BLaER1 treated with 17β-estradiol and CSF1 and Interleukin-3, amounts not matched to agents 10 nM and 100 nM (cell line): ENCODE results near the gene MAP3K7.

Source experiments
- H3K27ac ChIP-seq, 11 experiments: shearing (Covaris generic); formaldehyde crosslinking; 2 replicates each; pipeline ENCODE4 v1.8.1; 2022
- H3K27me3 ChIP-seq, 11 experiments: shearing (Covaris generic); formaldehyde crosslinking; 2 replicates each; pipeline ENCODE4 v1.8.1; 2022
- H3K36me3 ChIP-seq, 11 experiments: shearing (Covaris generic); formaldehyde crosslinking; 2 replicates each; pipeline ENCODE4 v1.8.1; 2022
- H3K4me1 ChIP-seq, 10 experiments: shearing (Covaris generic); formaldehyde crosslinking; 2 replicates each; pipeline ENCODE4 v1.8.1; 2022
- H3K4me2 ChIP-seq, 11 experiments: shearing (Covaris generic); formaldehyde crosslinking; 2 replicates each; pipeline ENCODE4 v1.8.1; 2022
- H3K4me3 ChIP-seq, 10 experiments: shearing (Covaris generic); formaldehyde crosslinking; 2 replicates each; pipeline ENCODE4 v1.8.1; 2022
- H3K9ac ChIP-seq, 11 experiments: shearing (Covaris generic); formaldehyde crosslinking; 2 replicates each; pipeline ENCODE4 v1.8.1; 2022
- H3K9me3 ChIP-seq, 11 experiments: shearing (Covaris generic); formaldehyde crosslinking; replicated peaks in 1 of 11; 2 replicates each; pipeline ENCODE4 v1.8.1; 2022
- H4K20me1 ChIP-seq, 11 experiments: shearing (Covaris generic); formaldehyde crosslinking; 2 replicates each; pipeline ENCODE4 v1.8.1; 2022
- Cebpa-rat ChIP-seq, 11 experiments: shearing (Covaris generic); IDR thresholded peaks; 2 replicates each; pipeline ENCODE4 v1.8.1; 2022

Gene MAP3K7

DNA sequence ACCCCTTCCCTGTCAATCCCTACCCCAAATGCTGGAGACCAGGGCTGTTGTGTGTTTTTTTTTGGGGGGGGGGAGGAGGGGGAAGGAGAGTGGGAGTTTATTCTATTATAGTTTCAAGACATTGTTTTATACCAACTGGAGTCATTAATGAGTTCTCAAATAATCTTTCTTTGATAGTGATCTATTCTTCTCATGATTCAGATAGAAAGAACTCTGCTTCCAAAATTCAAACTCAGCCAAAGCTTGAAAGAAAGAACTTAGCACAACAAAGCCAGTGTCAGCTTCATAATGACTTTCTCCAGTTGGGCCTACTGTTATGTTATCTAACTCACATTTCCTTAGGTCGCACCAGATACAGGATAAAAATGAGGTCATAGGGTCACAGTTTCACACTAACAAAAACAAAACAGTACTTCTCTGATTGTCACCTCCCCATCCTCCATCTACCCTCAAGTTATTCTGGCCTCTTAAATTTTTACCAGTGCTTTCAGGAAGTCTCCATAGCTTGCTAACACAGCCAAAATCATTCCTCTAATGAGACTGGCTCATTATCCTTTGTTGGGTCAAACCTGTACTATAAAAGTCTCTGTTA lies 19.0 kb upstream of the MAP3K7 start:
- no peaks in the 10 kb centered on the region for H4K20me1 ChIP-seq
- H3K9ac ChIP-seq = no peak overlapping the region
- H3K4me2 ChIP-seq = no peak overlapping the region
- H3K4me1 ChIP-seq = peaks cover 0 to 5% (median 0%) of the 10 kb centered on the region in 10 experiments; a peak in 4 of 20 replicates
- H3K9me3 ChIP-seq = no peaks in the 10 kb centered on the region
- no peaks in the 10 kb centered on the region for H3K27me3 ChIP-seq
- TF ChIP-seq Cebpa-rat (IDR thresholded peaks at IDR 0.05) = no peak
- H3K27ac ChIP-seq = no peak overlapping the region
- H3K36me3 ChIP-seq = no peaks in the 10 kb centered on the region
- H3K4me3 ChIP-seq = no peak overlapping the region

DNA sequence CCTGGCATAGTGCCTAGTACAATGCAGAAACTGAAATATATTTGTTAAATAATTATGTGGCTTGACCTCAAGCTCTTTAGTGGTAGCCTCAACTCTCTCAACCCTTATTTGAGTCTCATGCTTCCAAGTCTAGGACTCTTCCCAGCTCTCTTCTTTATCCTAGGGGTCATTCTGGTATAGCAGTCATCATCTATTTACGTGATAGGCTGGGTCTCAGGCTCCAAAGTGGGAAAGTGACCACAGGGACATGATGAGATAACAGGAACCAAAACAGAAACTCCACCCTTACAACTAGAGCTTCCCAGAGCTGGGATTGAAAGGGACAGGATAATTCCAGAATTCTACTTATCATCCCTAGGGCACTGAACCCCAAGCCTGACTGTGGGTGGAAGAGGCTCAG lies 17.7 kb upstream of the MAP3K7 start:
- Histone ChIP-seq H3K9me3 (no peaks in the 10 kb centered on the region), H3K27ac (no peak overlapping the region), H4K20me1 (no peaks in the 10 kb centered on the region), H3K9ac (no peak overlapping the region), H3K4me1 (no peaks in the 10 kb centered on the region), H3K27me3 (no peaks in the 10 kb centered on the region), H3K36me3 (no peaks in the 10 kb centered on the region), H3K4me2 (no peak overlapping the region), H3K4me3 (no peak overlapping the region)
- no peak for TF ChIP-seq Cebpa-rat (IDR thresholded peaks at IDR 0.05)

DNA sequence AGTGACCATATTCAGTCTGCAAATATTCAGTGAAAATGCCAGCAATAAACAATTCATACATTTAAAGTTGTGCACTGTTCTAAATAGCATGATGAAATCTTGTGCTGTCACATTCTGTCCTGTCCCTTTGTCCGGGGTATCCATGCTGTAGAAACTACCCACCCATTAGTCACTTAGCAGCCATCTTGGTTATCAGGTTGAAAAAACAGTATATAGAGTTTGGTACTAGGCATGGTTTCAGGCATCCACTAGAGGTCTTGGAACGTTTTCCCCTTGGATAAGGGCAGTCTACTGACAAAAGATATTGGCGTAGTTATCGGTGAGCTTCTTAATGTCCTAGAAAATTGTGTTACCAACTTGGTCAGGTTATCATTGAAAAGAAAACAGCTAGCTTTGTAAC lies 12.3 kb upstream of the MAP3K7 start:
- Histone ChIP-seq H3K27me3 (no peaks in the 10 kb centered on the region), H3K4me2 (no peak overlapping the region), H3K4me1 (no peaks in the 10 kb centered on the region), H4K20me1 (no peaks in the 10 kb centered on the region), H3K4me3 (no peak overlapping the region), H3K27ac (no peak overlapping the region), H3K36me3 (no peaks in the 10 kb centered on the region), H3K9me3 (no peaks in the 10 kb centered on the region), H3K9ac (no peak overlapping the region)
- no peak for TF ChIP-seq Cebpa-rat (IDR thresholded peaks at IDR 0.05)

DNA sequence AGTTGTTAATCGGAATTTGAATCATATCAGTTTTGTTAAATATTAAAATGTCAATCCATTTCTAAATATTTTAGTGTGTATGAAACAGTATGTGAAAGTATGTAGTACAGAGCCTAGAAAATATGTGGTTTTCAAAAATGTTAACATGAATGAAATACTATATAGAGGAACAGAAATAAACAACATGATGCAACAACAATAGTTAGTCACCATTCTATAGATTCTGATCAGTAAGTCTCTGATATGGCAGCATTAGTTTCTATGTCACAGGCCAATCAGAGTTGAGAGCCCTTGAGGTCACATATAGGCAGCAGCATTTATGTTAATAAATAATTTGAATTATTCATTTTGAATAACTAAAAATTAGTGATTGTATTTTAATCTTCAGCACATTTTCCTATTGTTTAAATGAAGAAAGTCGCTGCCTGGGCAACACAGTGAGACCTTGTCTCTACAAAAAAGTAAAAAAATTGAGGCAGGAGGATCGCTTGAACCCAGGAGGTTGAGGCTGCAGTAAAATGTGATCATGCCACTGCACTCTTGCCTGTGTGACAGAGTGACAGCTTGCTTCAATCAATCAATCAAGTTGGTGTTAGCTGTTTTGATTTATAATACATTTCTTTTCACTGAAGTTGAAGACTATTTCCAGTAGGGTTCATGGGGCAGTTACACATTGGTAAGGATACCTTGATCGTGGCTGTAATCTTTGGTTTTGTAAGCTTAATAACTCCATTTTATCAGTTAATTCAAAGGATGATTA lies 11.5 kb upstream of the MAP3K7 start:
- no peak overlapping the region for H3K4me3 ChIP-seq
- TF ChIP-seq Cebpa-rat (IDR thresholded peaks at IDR 0.05) = no peak
- no peak overlapping the region for H3K4me2 ChIP-seq
- no peak overlapping the region for H3K9ac ChIP-seq
- H3K27me3 ChIP-seq = no peaks in the 10 kb centered on the region
- H4K20me1 ChIP-seq = no peaks in the 10 kb centered on the region
- no peaks in the 10 kb centered on the region for H3K36me3 ChIP-seq
- H3K4me1 ChIP-seq = no peaks in the 10 kb centered on the region
- H3K9me3 ChIP-seq = no peaks in the 10 kb centered on the region
- no peak overlapping the region for H3K27ac ChIP-seq

DNA sequence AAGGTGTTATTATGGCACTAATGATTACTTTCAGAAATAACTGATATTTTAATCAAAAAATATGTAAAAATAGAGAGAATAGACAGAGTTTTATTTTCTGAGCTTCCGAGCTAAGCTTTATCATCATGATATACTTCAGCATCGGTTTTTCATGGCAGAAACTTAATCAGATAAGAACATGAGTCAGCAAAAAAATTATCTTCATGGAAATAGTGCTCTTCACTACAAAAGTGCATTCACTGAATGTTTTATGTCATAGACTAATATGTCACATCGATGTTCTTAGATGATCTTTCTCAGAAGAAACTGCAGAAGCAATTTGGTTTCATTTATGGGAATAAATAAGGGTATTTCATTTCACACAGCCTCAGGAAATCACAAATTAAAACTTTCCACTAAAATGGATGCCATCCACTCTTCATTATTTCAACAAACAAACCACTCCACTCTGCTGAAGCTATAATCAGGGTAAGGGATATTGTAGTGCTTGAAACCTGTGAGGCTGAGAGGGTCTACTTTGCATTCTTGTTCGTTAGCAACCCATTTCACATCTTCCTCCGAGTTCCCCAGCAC lies 10.2 kb upstream of the MAP3K7 start:
- no peaks in the 10 kb centered on the region for H3K9me3 ChIP-seq
- H3K4me1 ChIP-seq = no peaks in the 10 kb centered on the region
- no peak overlapping the region for H3K27ac ChIP-seq
- H3K9ac ChIP-seq = no peak overlapping the region
- H3K4me2 ChIP-seq = no peak overlapping the region
- no peaks in the 10 kb centered on the region for H4K20me1 ChIP-seq
- no peaks in the 10 kb centered on the region for H3K27me3 ChIP-seq
- H3K36me3 ChIP-seq = no peaks in the 10 kb centered on the region
- no peak for TF ChIP-seq Cebpa-rat (IDR thresholded peaks at IDR 0.05)
- H3K4me3 ChIP-seq = no peak overlapping the region

DNA sequence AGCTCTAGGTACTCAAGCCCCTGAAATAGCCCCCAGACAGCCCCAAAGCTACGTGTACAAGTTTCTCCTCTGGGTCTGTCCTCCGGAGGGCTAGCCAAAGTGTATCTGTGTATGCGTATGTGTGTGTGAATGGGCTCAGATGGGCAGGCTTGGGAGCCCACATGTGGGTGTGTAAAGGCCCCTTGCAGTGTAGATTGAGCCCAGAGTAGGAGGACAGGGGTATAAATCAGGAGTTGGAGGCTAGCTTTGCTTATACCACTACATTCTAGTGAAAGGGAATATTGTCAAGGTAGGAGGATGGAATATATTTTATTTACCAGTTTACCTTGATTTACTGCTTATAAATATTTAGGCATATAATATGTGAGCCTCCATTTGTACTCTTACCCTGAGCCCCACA lies 9.0 kb upstream of the MAP3K7 start:
- H3K27me3 ChIP-seq = no peaks in the 10 kb centered on the region
- no peak for TF ChIP-seq Cebpa-rat (IDR thresholded peaks at IDR 0.05)

DNA sequence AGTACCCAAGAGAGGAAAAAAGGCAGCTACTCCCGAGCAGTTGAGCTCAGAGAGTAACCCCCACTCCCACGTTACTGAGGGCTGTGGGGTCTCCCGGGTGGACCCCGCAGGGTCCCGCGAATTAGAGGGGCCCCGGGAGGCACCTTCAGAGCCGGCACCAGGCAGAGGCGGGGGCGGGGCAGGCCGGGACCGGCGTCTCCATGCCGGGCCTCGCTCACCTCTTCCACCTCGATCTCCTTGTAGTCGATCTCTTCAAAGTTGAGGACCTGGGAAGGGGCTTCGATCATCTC lies 381 bp downstream of the MAP3K7 start:
- Histone ChIP-seq H3K4me1 (peaks cover 10 to 28% (median 19%) of the 10 kb centered on the region in 10 experiments; a peak in 17 of 20 replicates), H3K9ac (peak overlapping the region; percentile 89 to 97 (median 93)), H3K4me2 (peak overlapping the region in 7 of 11 experiments; percentile 2 to 69 (median 19); a peak in 4 of 22 replicates), H3K9me3 (no peaks in the 10 kb centered on the region), H3K27ac (peak overlapping the region; percentile 84 to 96 (median 91)), H3K36me3 (no peaks in the 10 kb centered on the region), H3K27me3 (no peaks in the 10 kb centered on the region), H4K20me1 (peaks cover 5 to 37% (median 27%) of the 10 kb centered on the region in 11 experiments; a peak in 16 of 22 replicates), H3K4me3 (peak overlapping the region; percentile 85 to 93 (median 87))
- no peak for TF ChIP-seq Cebpa-rat (IDR thresholded peaks at IDR 0.05)

More for the DNA sequence above, 9.0 kb upstream of the MAP3K7 start:
- no peak overlapping the region for H3K4me3 ChIP-seq
- H3K36me3 ChIP-seq = no peaks in the 10 kb centered on the region
- H3K4me1 ChIP-seq = no peaks in the 10 kb centered on the region
- no peak overlapping the region for H3K9ac ChIP-seq
- no peak overlapping the region for H3K27ac ChIP-seq
- H4K20me1 ChIP-seq = no peaks in the 10 kb centered on the region
- H3K4me2 ChIP-seq = no peak overlapping the region
- no peaks in the 10 kb centered on the region for H3K9me3 ChIP-seq

DNA sequence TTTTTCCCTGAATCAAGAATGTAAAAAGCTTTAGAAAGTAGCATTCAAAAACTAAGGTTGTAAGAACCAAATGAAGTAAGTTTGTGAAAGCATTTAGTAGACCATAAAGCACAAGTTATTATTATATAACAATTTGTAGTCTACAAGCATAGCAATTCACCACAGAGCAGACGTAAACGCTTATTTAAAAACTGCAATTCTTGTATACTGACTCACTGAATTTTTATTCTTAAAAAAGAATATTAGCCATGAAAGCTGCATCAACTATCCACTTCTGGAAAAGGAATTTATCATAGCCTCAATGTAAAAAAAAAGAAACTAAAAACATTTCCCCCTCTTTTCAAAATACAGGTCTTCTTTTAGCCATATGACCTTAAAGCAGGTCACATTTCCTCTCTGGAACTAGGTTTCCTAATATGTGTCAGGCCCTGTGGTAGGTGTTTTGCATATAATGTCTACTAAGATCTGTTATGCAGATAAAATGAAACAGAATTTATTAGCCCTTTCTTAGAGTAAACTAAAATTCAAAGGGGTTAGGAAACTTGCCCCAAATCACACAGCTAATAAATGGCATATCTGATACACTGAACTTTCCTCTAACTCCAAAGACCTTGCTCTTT lies 2.1 kb downstream of the MAP3K7 start:
- H3K27me3 ChIP-seq = no peaks in the 10 kb centered on the region
- H3K4me2 ChIP-seq = peak overlapping the region; percentile 61 to 81 (median 68); a peak in 20 of 22 replicates
- peaks cover 10 to 28% (median 19%) of the 10 kb centered on the region in 10 experiments; a peak in 17 of 20 replicates for H3K4me1 ChIP-seq
- H3K27ac ChIP-seq = peak overlapping the region in 3 of 11 experiments; percentile 2 to 94 (median 32); a peak in 4 of 22 replicates
- no peak for TF ChIP-seq Cebpa-rat (IDR thresholded peaks at IDR 0.05)
- peak overlapping the region in 6 of 11 experiments; percentile 24 to 97 (median 43); a peak in 7 of 22 replicates for H3K9ac ChIP-seq
- peaks cover 5 to 54% (median 33%) of the 10 kb centered on the region in 11 experiments; a peak in 16 of 22 replicates for H4K20me1 ChIP-seq
- no peaks in the 10 kb centered on the region for H3K36me3 ChIP-seq
- H3K4me3 ChIP-seq = peak overlapping the region; percentile 85 to 93 (median 87); a peak in 15 of 20 replicates
- no peaks in the 10 kb centered on the region for H3K9me3 ChIP-seq
